RCC 7860 (cell line): ENCODE results near the gene EXOC4.

Experiments used
- DNase-seq: peaks from one replicate; pipeline ENCODE4 v3.0.0-alpha.2; 2015; ENCODE audit warnings: low spot score
- FAIRE-seq: peaks from 2 replicates; lab custom pipeline; 2012; peaks lifted over from hg19 to GRCh38; lab: Jason Lieb, UNC

Gene EXOC4

GRCh38 chr7:133797818-133798520 lies 545.1 kb downstream of the EXOC4 start:
- no peak for FAIRE-seq
- no peak for DNase-seq

- FAIRE-seq: no peak
- no peak for DNase-seq
Observed at GRCh38 chr7:133801341-133801740, 548.5 kb downstream of the EXOC4 start.

GRCh38 chr7:133804127-133804526 lies 551.2 kb downstream of the EXOC4 start:
- no peak for FAIRE-seq
- no peak for DNase-seq

GRCh38 chr7:133805426-133805825 lies 552.5 kb downstream of the EXOC4 start:
- no peak for DNase-seq
- FAIRE-seq: no peak

GRCh38 chr7:133807624-133808492 lies 555.0 kb downstream of the EXOC4 start:
- FAIRE-seq (no peak), DNase-seq (no peak)

GRCh38 chr7:133808493-133808866 lies 555.6 kb downstream of the EXOC4 start:
- no peak for DNase-seq
- no peak for FAIRE-seq

GRCh38 chr7:133812877-133813276 lies 560.0 kb downstream of the EXOC4 start:
- FAIRE-seq: no peak
- DNase-seq: no peak

GRCh38 chr7:133815611-133816210 lies 562.8 kb downstream of the EXOC4 start:
- DNase-seq (peak; percentile 70), FAIRE-seq (no peak)

GRCh38 chr7:133819695-133820094 lies 566.8 kb downstream of the EXOC4 start:
- DNase-seq: no peak
- no peak for FAIRE-seq

- FAIRE-seq: no peak
- no peak for DNase-seq
Observed at GRCh38 chr7:133820584-133820983, 567.7 kb downstream of the EXOC4 start.

- FAIRE-seq (no peak), DNase-seq (no peak)
Observed at GRCh38 chr7:133821171-133821570, 568.3 kb downstream of the EXOC4 start.

GRCh38 chr7:133822001-133822641 lies 569.2 kb downstream of the EXOC4 start:
- DNase-seq (no peak), FAIRE-seq (no peak)

GRCh38 chr7:133822868-133823552 lies 570.1 kb downstream of the EXOC4 start:
- DNase-seq (no peak), FAIRE-seq (no peak)

- DNase-seq (no peak), FAIRE-seq (no peak)
Observed at GRCh38 chr7:133824132-133824531, 571.3 kb downstream of the EXOC4 start.

GRCh38 chr7:133827707-133828623 lies 575.1 kb downstream of the EXOC4 start:
- DNase-seq: peak; percentile 36

GRCh38 chr7:133828906-133829305 lies 576.0 kb downstream of the EXOC4 start:
- DNase-seq (peak; percentile 62), FAIRE-seq (no peak)

More at GRCh38 chr7:133827707-133828623, 575.1 kb downstream of the EXOC4 start:
- FAIRE-seq: no peak

GRCh38 chr7:133829336-133829897 lies 576.5 kb downstream of the EXOC4 start:
- peak; percentile 98 for FAIRE-seq

GRCh38 chr7:133830081-133830480 lies 577.2 kb downstream of the EXOC4 start:
- DNase-seq: no peak
- no peak for FAIRE-seq

More at GRCh38 chr7:133829336-133829897, 576.5 kb downstream of the EXOC4 start:
- peak; percentile 97 for DNase-seq

GRCh38 chr7:133836666-133837065 lies 583.8 kb downstream of the EXOC4 start:
- DNase-seq (no peak), FAIRE-seq (no peak)
